ENCODE measurements around the gene PARG. TPM values are rescaled to one million over a fixed set of nuclear protein-coding genes. Genes with fewer than 3 reads are reported as not detected.
A peak's percentile ranks its signal among the peaks of the same experiment; 100 is the strongest.

Gene PARG
- total RNA-seq, 1 donor from 2014 or later: 67.2 TPM

DNA sequence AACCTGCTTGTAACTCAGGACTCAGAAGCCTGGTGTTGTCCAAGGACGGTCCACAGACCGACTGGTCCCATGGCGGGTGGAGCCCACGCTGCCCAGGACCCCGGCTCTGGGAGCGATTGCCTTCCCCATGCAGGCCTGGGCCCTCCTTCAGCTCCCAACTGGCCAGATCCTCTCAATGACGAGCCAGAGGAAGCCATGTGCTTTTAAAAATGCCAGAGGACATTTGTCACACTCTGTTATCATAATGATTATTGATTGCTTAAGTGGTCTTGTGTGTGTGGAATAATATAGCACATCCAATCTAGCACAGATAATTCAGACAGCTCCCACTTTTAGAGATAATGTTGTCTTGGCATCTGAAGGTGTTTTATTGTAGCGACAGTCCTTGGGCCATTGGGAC, 157.1 kb downstream of the PARG start:
- H3K36me3 Mint-ChIP-seq: no peaks in the 10 kb centered on the region
- Histone ChIP-seq H3K27me3 (no peaks in the 10 kb centered on the region), H3K4me1 (peaks cover 3% of the 10 kb centered on the region), H4K20me1 (ENCODE audit: low read depth) (no peaks in the 10 kb centered on the region), H2AFZ (replicated peaks) (peak overlapping the region; percentile 34), H3K79me2 (ENCODE audit: low read depth) (no peaks in the 10 kb centered on the region), H3K4me3 (no peak overlapping the region), H3K4me2 (no peak overlapping the region), H3K27ac (no peak overlapping the region), H3K9me3 (ENCODE audit: low read depth) (no peaks in the 10 kb centered on the region), H3K36me3 (no peaks in the 10 kb centered on the region), H3F3A (ENCODE audit: low read depth) (no peaks in the 10 kb centered on the region), H3K9ac (no peak overlapping the region)
- no peak for TF ChIP-seq EZH2 (IDR thresholded peaks at IDR 0.05)
- no peak for TF ChIP-seq EZH2phosphoT487 (IDR thresholded peaks at IDR 0.05)
- TF ChIP-seq, protein P1, sequence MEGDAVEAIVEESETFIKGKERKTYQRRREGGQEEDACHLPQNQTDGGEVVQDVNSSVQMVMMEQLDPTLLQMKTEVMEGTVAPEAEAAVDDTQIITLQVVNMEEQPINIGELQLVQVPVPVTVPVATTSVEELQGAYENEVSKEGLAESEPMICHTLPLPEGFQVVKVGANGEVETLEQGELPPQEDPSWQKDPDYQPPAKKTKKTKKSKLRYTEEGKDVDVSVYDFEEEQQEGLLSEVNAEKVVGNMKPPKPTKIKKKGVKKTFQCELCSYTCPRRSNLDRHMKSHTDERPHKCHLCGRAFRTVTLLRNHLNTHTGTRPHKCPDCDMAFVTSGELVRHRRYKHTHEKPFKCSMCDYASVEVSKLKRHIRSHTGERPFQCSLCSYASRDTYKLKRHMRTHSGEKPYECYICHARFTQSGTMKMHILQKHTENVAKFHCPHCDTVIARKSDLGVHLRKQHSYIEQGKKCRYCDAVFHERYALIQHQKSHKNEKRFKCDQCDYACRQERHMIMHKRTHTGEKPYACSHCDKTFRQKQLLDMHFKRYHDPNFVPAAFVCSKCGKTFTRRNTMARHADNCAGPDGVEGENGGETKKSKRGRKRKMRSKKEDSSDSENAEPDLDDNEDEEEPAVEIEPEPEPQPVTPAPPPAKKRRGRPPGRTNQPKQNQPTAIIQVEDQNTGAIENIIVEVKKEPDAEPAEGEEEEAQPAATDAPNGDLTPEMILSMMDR (IDR thresholded peaks at IDR 0.05): no peak
- peaks cover 13% of the 10 kb centered on the region for H3K4me1 Mint-ChIP-seq
- no peaks in the 10 kb centered on the region for H3K9me3 Mint-ChIP-seq
- H3K4me3 Mint-ChIP-seq: no peak overlapping the region
- H3K27ac Mint-ChIP-seq: no peak overlapping the region
- H3K27me3 Mint-ChIP-seq (ENCODE audit: insufficient read depth, low read depth): no peaks in the 10 kb centered on the region
- DNase-seq (ENCODE audit: low spot score): no peak

DNA sequence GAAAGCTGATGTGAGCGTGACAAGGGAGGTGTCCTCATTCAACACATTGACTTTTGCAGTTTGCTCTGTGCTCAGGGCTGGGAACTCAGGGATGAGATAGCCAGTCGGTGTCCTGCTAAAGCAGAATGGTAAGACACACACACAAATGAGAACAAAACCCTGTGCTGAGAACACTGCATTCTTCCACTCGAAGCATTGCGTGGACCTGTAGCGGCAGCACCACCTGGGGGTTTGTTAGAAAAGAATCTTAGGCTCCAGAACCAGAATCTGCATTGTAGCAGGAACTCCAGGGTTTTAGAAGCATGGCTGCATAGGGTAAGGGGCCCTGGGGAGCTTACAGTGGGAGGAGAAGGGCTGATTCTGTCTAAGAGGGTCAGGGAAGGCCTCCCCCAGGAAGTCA, 158.2 kb downstream of the PARG start:
- Mint-ChIP-seq H3K36me3 (no peaks in the 10 kb centered on the region), H3K4me1 (peaks cover 13% of the 10 kb centered on the region), H3K4me3 (no peak overlapping the region), H3K27me3 (ENCODE audit: insufficient read depth, low read depth) (no peaks in the 10 kb centered on the region), H3K27ac (no peak overlapping the region), H3K9me3 (no peaks in the 10 kb centered on the region)
- no peaks in the 10 kb centered on the region for H3K79me2 ChIP-seq (ENCODE audit: low read depth)
- no peaks in the 10 kb centered on the region for H3K36me3 ChIP-seq
- no peaks in the 10 kb centered on the region for H3F3A ChIP-seq (ENCODE audit: low read depth)
- TF ChIP-seq EZH2 (IDR thresholded peaks at IDR 0.05): no peak
- TF ChIP-seq, protein P1 (IDR thresholded peaks at IDR 0.05): peak; percentile 25
- no peak overlapping the region for H3K4me2 ChIP-seq
- H3K9ac ChIP-seq: no peak overlapping the region
- H2AFZ ChIP-seq (replicated peaks): peak overlapping the region; percentile 65
- H3K4me3 ChIP-seq: no peak overlapping the region
- H3K9me3 ChIP-seq (ENCODE audit: low read depth): no peaks in the 10 kb centered on the region
- no peaks in the 10 kb centered on the region for H3K27me3 ChIP-seq
- H4K20me1 ChIP-seq (ENCODE audit: low read depth): no peaks in the 10 kb centered on the region
- peak; percentile 47 for DNase-seq (ENCODE audit: low spot score)
- no peak overlapping the region for H3K27ac ChIP-seq
- peaks cover 3% of the 10 kb centered on the region for H3K4me1 ChIP-seq

DNA sequence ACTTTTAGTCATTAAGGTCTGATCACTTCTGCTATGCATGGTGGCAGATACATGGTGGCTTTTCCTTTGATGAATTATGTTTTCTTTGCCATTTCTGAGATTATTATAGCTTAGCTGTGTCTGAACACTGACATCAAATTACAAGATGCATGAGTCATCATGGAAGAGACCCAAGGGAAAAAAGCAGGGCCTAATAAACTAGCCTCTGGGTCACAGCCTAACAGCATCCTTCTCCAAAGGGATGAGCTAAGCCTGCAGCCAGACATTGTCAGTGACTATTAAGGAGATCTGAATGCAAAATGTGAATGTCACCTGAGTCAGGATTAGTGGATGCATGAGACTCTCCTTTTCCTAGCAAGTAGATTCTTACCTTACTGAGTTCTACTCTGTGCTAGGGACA, 160.6 kb downstream of the PARG start:
- no peaks in the 10 kb centered on the region for H3K79me2 ChIP-seq (ENCODE audit: low read depth)
- H3K4me3 ChIP-seq: no peak overlapping the region
- H3K9ac ChIP-seq: no peak overlapping the region
- TF ChIP-seq EZH2 (IDR thresholded peaks at IDR 0.05) (no peak), EZH2phosphoT487 (IDR thresholded peaks at IDR 0.05) (no peak)
- TF ChIP-seq, protein P1 (IDR thresholded peaks at IDR 0.05): no peak
- no peaks in the 10 kb centered on the region for H4K20me1 ChIP-seq (ENCODE audit: low read depth)
- no peaks in the 10 kb centered on the region for H3K27me3 ChIP-seq
- H3K4me2 ChIP-seq: no peak overlapping the region
- Mint-ChIP-seq H3K27me3 (ENCODE audit: insufficient read depth, low read depth) (peaks cover 2% of the 10 kb centered on the region), H3K27ac (no peak overlapping the region), H3K4me1 (peaks cover 13% of the 10 kb centered on the region), H3K36me3 (no peaks in the 10 kb centered on the region), H3K9me3 (no peaks in the 10 kb centered on the region), H3K4me3 (no peak overlapping the region)
- no peak overlapping the region for H2AFZ ChIP-seq (replicated peaks)
- no peak overlapping the region for H3K27ac ChIP-seq
- no peaks in the 10 kb centered on the region for H3K36me3 ChIP-seq
- peaks cover 3% of the 10 kb centered on the region for H3K4me1 ChIP-seq
- no peaks in the 10 kb centered on the region for H3F3A ChIP-seq (ENCODE audit: low read depth)
- no peaks in the 10 kb centered on the region for H3K9me3 ChIP-seq (ENCODE audit: low read depth)
- no peak for DNase-seq (ENCODE audit: low spot score)

Data from neural progenitor cell (in vitro differentiated cells).